Ovary (tissue), 3 donors: ENCODE results near the gene ARHGEF18.

Experiments used
- POLR2A ChIP-seq: fragments of 450-650 bp; IDR thresholded peaks from one replicate; pipeline ENCODE4 v1.6.1; 2017; ENCODE audit warnings: antibody characterized with exemption, mild to moderate bottlenecking, moderate library complexity
- TF ChIP-seq, protein P1 (sequence below), 3 donors: fragments of 450-650 bp in 2 of 3; fragments of 200-600 bp in 1 of 3; IDR thresholded peaks; one replicate each; pipeline versions ENCODE4 v1.5.1 to v1.8.0; 2016 to 2022; ENCODE audit warnings: antibody characterized with exemption in 3 of 3, mild to moderate bottlenecking in 1 of 3
- donor health status: DM: no; HTN: no; CAD: no.

DNA sequence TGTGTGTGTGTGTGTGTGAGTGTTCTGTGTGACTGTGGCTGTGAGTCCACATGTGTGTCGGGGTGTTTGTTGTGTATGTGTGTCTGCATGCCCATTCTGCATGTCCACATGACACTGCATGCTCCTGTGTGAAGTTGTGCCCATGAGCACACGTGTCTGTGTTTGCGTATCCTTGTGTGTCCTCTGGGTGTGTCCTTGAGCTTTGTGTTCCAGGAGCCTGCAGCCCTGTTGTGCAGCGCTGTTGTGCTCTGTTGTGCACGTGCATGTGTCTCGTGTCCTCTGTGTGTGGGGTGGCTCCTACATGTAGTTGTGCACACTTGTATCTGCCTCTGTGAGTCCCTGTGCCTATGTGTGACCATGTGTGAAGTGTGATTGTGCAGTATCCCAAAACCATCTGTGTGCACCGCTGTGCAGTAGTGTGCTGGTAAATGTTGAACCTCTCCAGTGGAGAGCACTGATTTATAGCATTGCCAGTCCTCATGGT lies 2.2 kb upstream of the ARHGEF18 start:
- TF ChIP-seq, protein P1, sequence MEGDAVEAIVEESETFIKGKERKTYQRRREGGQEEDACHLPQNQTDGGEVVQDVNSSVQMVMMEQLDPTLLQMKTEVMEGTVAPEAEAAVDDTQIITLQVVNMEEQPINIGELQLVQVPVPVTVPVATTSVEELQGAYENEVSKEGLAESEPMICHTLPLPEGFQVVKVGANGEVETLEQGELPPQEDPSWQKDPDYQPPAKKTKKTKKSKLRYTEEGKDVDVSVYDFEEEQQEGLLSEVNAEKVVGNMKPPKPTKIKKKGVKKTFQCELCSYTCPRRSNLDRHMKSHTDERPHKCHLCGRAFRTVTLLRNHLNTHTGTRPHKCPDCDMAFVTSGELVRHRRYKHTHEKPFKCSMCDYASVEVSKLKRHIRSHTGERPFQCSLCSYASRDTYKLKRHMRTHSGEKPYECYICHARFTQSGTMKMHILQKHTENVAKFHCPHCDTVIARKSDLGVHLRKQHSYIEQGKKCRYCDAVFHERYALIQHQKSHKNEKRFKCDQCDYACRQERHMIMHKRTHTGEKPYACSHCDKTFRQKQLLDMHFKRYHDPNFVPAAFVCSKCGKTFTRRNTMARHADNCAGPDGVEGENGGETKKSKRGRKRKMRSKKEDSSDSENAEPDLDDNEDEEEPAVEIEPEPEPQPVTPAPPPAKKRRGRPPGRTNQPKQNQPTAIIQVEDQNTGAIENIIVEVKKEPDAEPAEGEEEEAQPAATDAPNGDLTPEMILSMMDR (IDR thresholded peaks at IDR 0.05), result no peak
- no peak for TF ChIP-seq POLR2A
